Body of pancreas (tissue), 4 donors: ENCODE results near the gene SMG5.

ENCODE experiments used
- POLR2A ChIP-seq, 3 donors: fragments of 450-650 bp; IDR thresholded peaks; one replicate each; pipeline ENCODE4 v1.6.1; 2016; ENCODE audit warnings: antibody characterized with exemption in 3 of 3, mild to moderate bottlenecking in 2 of 3
- TF ChIP-seq, protein P1 (sequence below), 7 experiments: fragments of 450-650 bp in 4 of 7; fragments of 200-600 bp in 3 of 7; sonication (generic) in 3 of 7; IDR thresholded peaks; one replicate each; pipeline ENCODE4 v1.5.1; 2016 to 2019; ENCODE audit warnings: antibody characterized with exemption in 7 of 7

DNA sequence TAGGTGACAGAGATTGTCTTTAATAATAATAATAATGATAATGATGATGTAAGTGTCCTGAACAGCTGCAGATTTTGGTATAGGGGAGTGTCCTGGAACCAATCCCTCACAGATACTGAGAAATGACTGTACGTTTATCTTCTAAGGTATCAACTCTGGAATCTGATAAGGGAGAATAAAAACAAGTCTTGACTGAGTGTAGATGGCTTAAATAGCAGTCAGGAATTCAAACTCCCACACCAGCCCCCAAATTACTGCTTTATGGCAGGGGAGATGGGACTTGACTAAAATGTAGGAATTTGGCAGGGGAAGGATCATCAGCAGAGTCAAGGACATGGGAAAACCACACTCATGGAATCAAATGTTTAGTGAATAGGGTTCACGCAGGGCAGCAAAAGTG lies 22.6 kb upstream of the SMG5 start:
- TF ChIP-seq, protein P1, sequence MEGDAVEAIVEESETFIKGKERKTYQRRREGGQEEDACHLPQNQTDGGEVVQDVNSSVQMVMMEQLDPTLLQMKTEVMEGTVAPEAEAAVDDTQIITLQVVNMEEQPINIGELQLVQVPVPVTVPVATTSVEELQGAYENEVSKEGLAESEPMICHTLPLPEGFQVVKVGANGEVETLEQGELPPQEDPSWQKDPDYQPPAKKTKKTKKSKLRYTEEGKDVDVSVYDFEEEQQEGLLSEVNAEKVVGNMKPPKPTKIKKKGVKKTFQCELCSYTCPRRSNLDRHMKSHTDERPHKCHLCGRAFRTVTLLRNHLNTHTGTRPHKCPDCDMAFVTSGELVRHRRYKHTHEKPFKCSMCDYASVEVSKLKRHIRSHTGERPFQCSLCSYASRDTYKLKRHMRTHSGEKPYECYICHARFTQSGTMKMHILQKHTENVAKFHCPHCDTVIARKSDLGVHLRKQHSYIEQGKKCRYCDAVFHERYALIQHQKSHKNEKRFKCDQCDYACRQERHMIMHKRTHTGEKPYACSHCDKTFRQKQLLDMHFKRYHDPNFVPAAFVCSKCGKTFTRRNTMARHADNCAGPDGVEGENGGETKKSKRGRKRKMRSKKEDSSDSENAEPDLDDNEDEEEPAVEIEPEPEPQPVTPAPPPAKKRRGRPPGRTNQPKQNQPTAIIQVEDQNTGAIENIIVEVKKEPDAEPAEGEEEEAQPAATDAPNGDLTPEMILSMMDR (IDR thresholded peaks at IDR 0.05) = no peak
- no peak for TF ChIP-seq POLR2A (IDR thresholded peaks at IDR 0.05)
